A549 (cell line): Measurements from ENCODE around the gene ATP2B3. TPM values are rescaled to one million over a fixed set of nuclear protein-coding genes. Genes with fewer than 3 reads are reported as not detected.

Experiments used
- ATAC-seq, 2 experiments: fragments of 200-7000 bp in 1 of 2; fragments of >200 bp in 1 of 2; cut with Nextera tagmentation in 1 of 2; cut with Tn5 transposase in 1 of 2; 3 replicates each; pipeline versions ENCODE4 v1.8.0 to v1.9.1; 2018 to 2020; ENCODE audit warnings: mild to moderate bottlenecking in 1 of 2, moderate library complexity in 1 of 2
- CTCF ChIA-PET: fragments of 300-600 bp; sonication (Branson Sonifier 250); formaldehyde crosslinking; extraction: SDS; loops from one replicate; lab custom pipeline; 2021; ENCODE audit warnings: antibody characterized with exemption, inconsistent platforms; lab: Yijun Ruan, JAX
- POLR2A ChIA-PET: fragments of 350-600 bp; formaldehyde crosslinking; extraction: SDS; loops from one replicate; lab custom pipeline; 2021; ENCODE audit warnings: antibody characterized with exemption, inconsistent platforms; lab: Yijun Ruan, JAX
- DNase-seq, 2 experiments: peaks; one replicate each; pipeline versions ENCODE4 v3.0.0 to v3.0.0-alpha.2; 2011 to 2016; ENCODE audit warnings: low read depth in 1 of 2, low spot score in 1 of 2
- FAIRE-seq: peaks from 2 replicates; lab custom pipeline; 2011; peaks lifted over from hg19 to GRCh38; lab: Jason Lieb, UNC
- H3K27ac ChIP-seq, 2 experiments: fragments of >200 bp; sonication (Bioruptor Twin); formaldehyde crosslinking; 3 replicates each; pipeline ENCODE4 v1.5.1; 2016 to 2017
- H3K4me1 ChIP-seq: fragments of >200 bp; sonication (Bioruptor Twin); formaldehyde crosslinking; 3 replicates; pipeline ENCODE4 v1.6.1; 2016
- H3K4me2 ChIP-seq: fragments of >200 bp; sonication (Bioruptor Twin); formaldehyde crosslinking; 3 replicates; pipeline ENCODE4 v1.6.1; 2016
- H3K4me3 ChIP-seq: fragments of >200 bp; sonication (Bioruptor Twin); formaldehyde crosslinking; 3 replicates; pipeline ENCODE4 v1.5.1; 2016
- H3K9me3 ChIP-seq: fragments of >200 bp; sonication (Bioruptor Twin); formaldehyde crosslinking; 3 replicates; pipeline ENCODE4 v1.6.1; 2016
- CBX2 ChIP-seq: fragments of 200-600 bp; sonication (generic); IDR thresholded peaks from 2 replicates; pipeline ENCODE4 v1.6.1; 2016; ENCODE audit warnings: low read depth, mild to moderate bottlenecking, borderline replicate concordance
- CBX8 ChIP-seq: fragments of 200-600 bp; sonication (generic); IDR thresholded peaks from 2 replicates; pipeline ENCODE4 v1.6.1; 2016
- CEBPB ChIP-seq, 2 experiments: fragments of >200 bp in 1 of 2; sonication (Bioruptor Twin) in 1 of 2; formaldehyde crosslinking in 1 of 2; IDR thresholded peaks; 2 replicates each; pipeline ENCODE4 v1.6.1; 2012 to 2016
- E2F6 ChIP-seq: IDR thresholded peaks from 2 replicates; pipeline ENCODE4 v1.6.1; 2012; ENCODE audit warnings: low read depth, borderline replicate concordance
- EHF ChIP-seq: fragments of 250-450 bp; sonication (Bioruptor Pico); IDR thresholded peaks from 2 replicates; pipeline ENCODE4 v1.5.0; 2020; ENCODE audit warnings: mild to moderate bottlenecking
- FOSB ChIP-seq: fragments of 250-450 bp; sonication (Bioruptor Pico); IDR thresholded peaks from 2 replicates; pipeline ENCODE4 v1.5.0; 2020; ENCODE audit warnings: mild to moderate bottlenecking, moderate library complexity
- GATA3 ChIP-seq: IDR thresholded peaks from 2 replicates; pipeline ENCODE4 v1.6.1; 2012; ENCODE audit warnings: borderline replicate concordance
- HDAC2 ChIP-seq: fragments of 200-600 bp; sonication (generic); IDR thresholded peaks from 2 replicates; pipeline ENCODE4 v1.6.1; 2016
- HEYL ChIP-seq: fragments of 250-450 bp; sonication (Bioruptor Pico); IDR thresholded peaks from 2 replicates; pipeline ENCODE4 v1.8.0; 2021; ENCODE audit warnings: mild to moderate bottlenecking, moderate library complexity
- HOXA7 ChIP-seq: fragments of 250-450 bp; sonication (Bioruptor Pico); IDR thresholded peaks from 2 replicates; pipeline ENCODE4 v1.5.0; 2020; ENCODE audit warnings: mild to moderate bottlenecking, moderate library complexity
- HOXB13 ChIP-seq: fragments of 250-450 bp; sonication (Bioruptor Pico); IDR thresholded peaks from 2 replicates; pipeline ENCODE4 v1.5.0; 2020; ENCODE audit warnings: low read depth, mild to moderate bottlenecking, moderate library complexity
- JUNB ChIP-seq: fragments of >200 bp; sonication (Bioruptor Twin); formaldehyde crosslinking; IDR thresholded peaks from 2 replicates; pipeline ENCODE4 v1.6.1; 2016
- KDM1A ChIP-seq: fragments of 200-600 bp; sonication (generic); IDR thresholded peaks from 2 replicates; pipeline ENCODE4 v1.6.1; 2016; ENCODE audit warnings: low read depth, mild to moderate bottlenecking
- MAFK ChIP-seq: fragments of 450-650 bp; IDR thresholded peaks from 2 replicates; pipeline ENCODE4 v1.6.1; 2014; ENCODE audit not compliant: partially characterized antibody
- NFE2L2 ChIP-seq: fragments of 150-350 bp; conservative IDR thresholded peaks from 2 replicates; pipeline ENCODE4 v1.6.1; 2014; ENCODE audit warnings: low read length
- NPAS2 ChIP-seq: fragments of 250-450 bp; sonication (Bioruptor Pico); IDR thresholded peaks from 2 replicates; pipeline ENCODE4 v1.8.0; 2022; ENCODE audit warnings: mild to moderate bottlenecking, moderate library complexity, borderline replicate concordance
- NR3C1 ChIP-seq: fragments of >200 bp; sonication (Bioruptor Twin); formaldehyde crosslinking; IDR thresholded peaks from 3 replicates; pipeline ENCODE4 v1.6.1; 2017
- POLR2A ChIP-seq: IDR thresholded peaks from 2 replicates; pipeline ENCODE4 v1.6.1; 2012; ENCODE audit warnings: mild to moderate bottlenecking, low read length
- POLR2AphosphoS2 ChIP-seq: conservative IDR thresholded peaks from 2 replicates; pipeline ENCODE4 v1.6.1; 2012; ENCODE audit warnings: low read length, improper control_type of control experiment, inconsistent platforms
- RARB ChIP-seq: fragments of 250-450 bp; sonication (Bioruptor Pico); IDR thresholded peaks from 2 replicates; pipeline ENCODE4 v1.8.0; 2021; ENCODE audit warnings: mild to moderate bottlenecking, moderate library complexity
- REST ChIP-seq: fragments of 200-600 bp; sonication (generic); IDR thresholded peaks from 2 replicates; pipeline ENCODE4 v1.6.1; 2016; ENCODE audit warnings: antibody characterized with exemption, mild to moderate bottlenecking, moderate library complexity
- RNF2 ChIP-seq: fragments of 200-600 bp; sonication (generic); IDR thresholded peaks from 2 replicates; pipeline ENCODE4 v1.6.1; 2016; ENCODE audit warnings: low read depth, mild to moderate bottlenecking, antibody characterized with exemption, moderate library complexity, borderline replicate concordance
- TFCP2L1 ChIP-seq: fragments of 250-450 bp; sonication (Bioruptor Pico); IDR thresholded peaks from 2 replicates; pipeline ENCODE4 v1.5.0; 2021; ENCODE audit warnings: mild to moderate bottlenecking
- TP53 ChIP-seq: fragments of 250-450 bp; sonication (Bioruptor Pico); IDR thresholded peaks from 2 replicates; pipeline ENCODE4 v1.5.0; 2021; ENCODE audit warnings: mild to moderate bottlenecking, moderate library complexity
- ZNF302 ChIP-seq: fragments of 250-450 bp; sonication (Bioruptor Pico); IDR thresholded peaks from 2 replicates; pipeline ENCODE4 v1.9.0; 2021; ENCODE audit warnings: inconsistent platforms, mild to moderate bottlenecking, moderate library complexity
- WGBS: methylation state at CpG from one replicate; pipeline ENCODE4 v1.1.6; 2017; ENCODE audit errors: missing lambda C conversion rate; 5-methylcytosine and 5-hydroxymethylcytosine counted together
- polyA plus RNA-seq, 4 experiments: library from polyadenylated mRNA; depleted of rRNA in 3 of 4; stranded (reverse); fragments of >200 nt; fragmentation: RNase III in 1 of 4; extraction: RNeasy Plus Mini Kit Qiagen cat#74134 plus additional on column Dnase treatment in 1 of 4; gene quantifications; 2 replicates in 3 of 4; 3 replicates in 1 of 4; pipeline ENCODE4 v1.2.3, GENCODE V29; 2011 to 2017
- TF ChIP-seq, protein P1 (sequence below): fragments of 450-650 bp; IDR thresholded peaks from 2 replicates; pipeline ENCODE4 v1.6.1; 2014; ENCODE audit warnings: antibody characterized with exemption
- TF ChIP-seq, protein P2 (sequence below): IDR thresholded peaks from 2 replicates; pipeline ENCODE4 v1.6.1; 2012
- TF ChIP-seq, protein P3 (sequence below): fragments of >200 bp; sonication (Bioruptor Twin); formaldehyde crosslinking; IDR thresholded peaks from 3 replicates; pipeline ENCODE4 v1.6.1; 2016

Gene ATP2B3
- polyA plus RNA-seq, 2 of the 4 experiments (the other 2 are of a cell fraction) = 0.13 to 0.30 TPM

DNA sequence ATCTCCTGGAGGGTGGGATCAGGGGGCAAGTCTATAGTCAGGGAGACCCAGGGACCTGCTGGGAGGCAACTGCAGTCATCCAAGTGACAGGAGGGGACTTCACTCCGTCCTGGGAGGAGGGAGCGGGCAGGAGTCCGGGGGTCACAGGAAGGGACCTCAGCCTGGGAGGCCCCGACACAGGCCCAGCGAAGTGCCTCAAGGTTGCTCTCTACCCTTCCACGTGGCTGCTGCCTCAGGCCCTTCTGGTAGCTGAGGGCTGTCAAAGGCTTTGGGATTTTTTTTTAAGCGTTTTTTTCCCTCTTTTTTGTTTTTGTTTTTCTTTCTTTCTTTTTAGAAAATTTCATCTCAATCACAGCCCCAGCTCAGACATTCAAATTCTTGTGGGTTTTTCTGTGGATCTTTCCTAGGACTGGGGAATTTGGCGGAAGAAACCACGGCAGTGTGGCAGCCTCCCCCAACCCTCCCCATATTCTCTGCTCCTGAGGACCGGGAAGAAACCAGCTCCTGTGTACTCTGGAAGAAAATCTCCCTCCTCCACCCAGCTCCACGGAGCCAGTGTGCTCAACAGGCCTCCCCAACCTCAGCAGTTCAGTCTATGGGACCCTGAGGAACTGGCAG, 45.7 kb upstream of the ATP2B3 start:
- no peak overlapping the region for H3K27ac ChIP-seq

GRCh38 chrX:153473126-153473525, 44.3 kb upstream of the ATP2B3 start:
- H3K4me3 ChIP-seq = no peak overlapping the region
- no peak overlapping the region for H3K27ac ChIP-seq
- H3K4me2 ChIP-seq = no peak overlapping the region
- H3K9me3 ChIP-seq = no peaks in the 10 kb centered on the region
- ATAC-seq (no peak), DNase-seq (no peak)
- 96% methylated on average over 4 of the region's 10 CpGs for WGBS
- ChIA-PET POLR2A (no interaction called here), CTCF (interaction anchor here (0.9 to 11.1 kb wide), 6 partner anchors 11 to 515 kb away, joined by 3 to 130 read pairs (median 3); no protein-coding TSS in a partner anchor)
- peaks cover 3% of the 10 kb centered on the region; the same call in 1 of the 3 replicates for H3K4me1 ChIP-seq
- TF ChIP-seq NFE2L2 (no peak), FOSB (CRISPR knock-in tag) (no peak), NPAS2 (CRISPR knock-in tag) (no peak), JUNB (no peak), E2F6 (no peak), HEYL (CRISPR knock-in tag) (no peak), CEBPB (IDR thresholded peaks at IDR 0.05) (no peak), GATA3 (no peak)
- TF ChIP-seq, protein P1, sequence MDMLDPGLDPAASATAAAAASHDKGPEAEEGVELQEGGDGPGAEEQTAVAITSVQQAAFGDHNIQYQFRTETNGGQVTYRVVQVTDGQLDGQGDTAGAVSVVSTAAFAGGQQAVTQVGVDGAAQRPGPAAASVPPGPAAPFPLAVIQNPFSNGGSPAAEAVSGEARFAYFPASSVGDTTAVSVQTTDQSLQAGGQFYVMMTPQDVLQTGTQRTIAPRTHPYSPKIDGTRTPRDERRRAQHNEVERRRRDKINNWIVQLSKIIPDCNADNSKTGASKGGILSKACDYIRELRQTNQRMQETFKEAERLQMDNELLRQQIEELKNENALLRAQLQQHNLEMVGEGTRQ = no peak
- TF ChIP-seq, all 56 proteins: peak for 0
- FAIRE-seq = no peak

More for the DNA sequence above, 45.7 kb upstream of the ATP2B3 start:
- no peak for DNase-seq
- H3K9me3 ChIP-seq = no peaks in the 10 kb centered on the region
- 77% methylated on average over 7 of the region's 11 CpGs for WGBS
- ChIA-PET CTCF (interaction anchor here (1.0 to 11.1 kb wide), 23 partner anchors 8 to 513 kb away, joined by 3 to 130 read pairs (median 6); no protein-coding TSS in a partner anchor), POLR2A (no interaction called here)
- no peak overlapping the region for H3K4me3 ChIP-seq
- no peak for TF ChIP-seq MAFK
- TF ChIP-seq CBX2 = no peak
- TF ChIP-seq HEYL (CRISPR knock-in tag) = no peak
- TF ChIP-seq ZNF302 = no peak
- no peak for TF ChIP-seq RNF2
- TF ChIP-seq HDAC2 = no peak
- TF ChIP-seq TFCP2L1 = no peak
- TF ChIP-seq, protein P1 = no peak
- TF ChIP-seq, protein P2, sequence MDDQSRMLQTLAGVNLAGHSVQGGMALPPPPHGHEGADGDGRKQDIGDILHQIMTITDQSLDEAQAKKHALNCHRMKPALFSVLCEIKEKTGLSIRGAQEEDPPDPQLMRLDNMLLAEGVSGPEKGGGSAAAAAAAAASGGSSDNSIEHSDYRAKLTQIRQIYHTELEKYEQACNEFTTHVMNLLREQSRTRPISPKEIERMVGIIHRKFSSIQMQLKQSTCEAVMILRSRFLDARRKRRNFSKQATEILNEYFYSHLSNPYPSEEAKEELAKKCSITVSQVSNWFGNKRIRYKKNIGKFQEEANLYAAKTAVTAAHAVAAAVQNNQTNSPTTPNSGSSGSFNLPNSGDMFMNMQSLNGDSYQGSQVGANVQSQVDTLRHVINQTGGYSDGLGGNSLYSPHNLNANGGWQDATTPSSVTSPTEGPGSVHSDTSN = no peak
- TF ChIP-seq NR3C1 = no peak
- no peak for ATAC-seq
- FAIRE-seq = no peak
- H3K4me2 ChIP-seq = no peak overlapping the region
- H3K4me1 ChIP-seq = peaks cover 3% of the 10 kb centered on the region; the same call in 1 of the 3 replicates

GRCh38 chrX:153474266-153474665, 43.2 kb upstream of the ATP2B3 start:
- ATAC-seq = no peak
- TF ChIP-seq KDM1A = no peak
- no peak for TF ChIP-seq RARB
- TF ChIP-seq POLR2A = no peak
- TF ChIP-seq JUNB = no peak
- TF ChIP-seq HOXB13 (CRISPR knock-in tag) = no peak
- no peak for TF ChIP-seq TP53 (CRISPR knock-in tag)
- no peak for TF ChIP-seq HOXA7 (CRISPR knock-in tag)
- TF ChIP-seq EHF (CRISPR knock-in tag) = no peak
- TF ChIP-seq REST = no peak
- no peak for TF ChIP-seq MAFK
- TF ChIP-seq, protein P3, sequence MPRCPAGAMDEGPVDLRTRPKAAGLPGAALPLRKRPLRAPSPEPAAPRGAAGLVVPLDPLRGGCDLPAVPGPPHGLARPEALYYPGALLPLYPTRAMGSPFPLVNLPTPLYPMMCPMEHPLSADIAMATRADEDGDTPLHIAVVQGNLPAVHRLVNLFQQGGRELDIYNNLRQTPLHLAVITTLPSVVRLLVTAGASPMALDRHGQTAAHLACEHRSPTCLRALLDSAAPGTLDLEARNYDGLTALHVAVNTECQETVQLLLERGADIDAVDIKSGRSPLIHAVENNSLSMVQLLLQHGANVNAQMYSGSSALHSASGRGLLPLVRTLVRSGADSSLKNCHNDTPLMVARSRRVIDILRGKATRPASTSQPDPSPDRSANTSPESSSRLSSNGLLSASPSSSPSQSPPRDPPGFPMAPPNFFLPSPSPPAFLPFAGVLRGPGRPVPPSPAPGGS = no peak
- TF ChIP-seq CBX8 = no peak
- TF ChIP-seq POLR2AphosphoS2 = no peak

More at GRCh38 chrX:153474266-153474665, 43.2 kb upstream of the ATP2B3 start:
- H3K27ac ChIP-seq = no peak overlapping the region
- ChIA-PET POLR2A (no interaction called here), CTCF (interaction anchor here (11.1 kb wide), 1 partner anchor 34 kb away, joined by 130 read pairs; no protein-coding TSS in a partner anchor)
- H3K4me2 ChIP-seq = no peak overlapping the region
- DNase-seq (no peak), FAIRE-seq (no peak)
- H3K4me3 ChIP-seq = no peak overlapping the region
- WGBS = 93% methylated on average over 6 of the region's 10 CpGs
- no peaks in the 10 kb centered on the region for H3K9me3 ChIP-seq
- H3K4me1 ChIP-seq = peaks cover 3% of the 10 kb centered on the region; the same call in 1 of the 3 replicates
